A549 (cell line): Measurements from ENCODE around the gene SIX6. TPM values are rescaled to one million over a fixed set of nuclear protein-coding genes. Genes with fewer than 3 reads are reported as not detected.

ENCODE experiments used
- ATAC-seq, 2 experiments: fragments of 200-7000 bp in 1 of 2; fragments of >200 bp in 1 of 2; cut with Nextera tagmentation in 1 of 2; cut with Tn5 transposase in 1 of 2; 3 replicates each; pipeline versions ENCODE4 v1.8.0 to v1.9.1; 2018 to 2020; ENCODE audit warnings: mild to moderate bottlenecking in 1 of 2, moderate library complexity in 1 of 2
- CTCF ChIA-PET: fragments of 300-600 bp; sonication (Branson Sonifier 250); formaldehyde crosslinking; extraction: SDS; loops from one replicate; lab custom pipeline; 2021; ENCODE audit warnings: antibody characterized with exemption, inconsistent platforms; lab: Yijun Ruan, JAX
- POLR2A ChIA-PET: fragments of 350-600 bp; formaldehyde crosslinking; extraction: SDS; loops from one replicate; lab custom pipeline; 2021; ENCODE audit warnings: antibody characterized with exemption, inconsistent platforms; lab: Yijun Ruan, JAX
- DNase-seq, 2 experiments: peaks; one replicate each; pipeline versions ENCODE4 v3.0.0 to v3.0.0-alpha.2; 2011 to 2016; ENCODE audit warnings: low read depth in 1 of 2, low spot score in 1 of 2
- FAIRE-seq: peaks from 2 replicates; lab custom pipeline; 2011; peaks lifted over from hg19 to GRCh38; lab: Jason Lieb, UNC
- H3K27ac ChIP-seq, 2 experiments: fragments of >200 bp; sonication (Bioruptor Twin); formaldehyde crosslinking; 3 replicates each; pipeline ENCODE4 v1.5.1; 2016 to 2017
- H3K4me1 ChIP-seq: fragments of >200 bp; sonication (Bioruptor Twin); formaldehyde crosslinking; 3 replicates; pipeline ENCODE4 v1.6.1; 2016
- H3K4me2 ChIP-seq: fragments of >200 bp; sonication (Bioruptor Twin); formaldehyde crosslinking; 3 replicates; pipeline ENCODE4 v1.6.1; 2016
- H3K4me3 ChIP-seq: fragments of >200 bp; sonication (Bioruptor Twin); formaldehyde crosslinking; 3 replicates; pipeline ENCODE4 v1.5.1; 2016
- H3K9me3 ChIP-seq: fragments of >200 bp; sonication (Bioruptor Twin); formaldehyde crosslinking; 3 replicates; pipeline ENCODE4 v1.6.1; 2016
- CBX2 ChIP-seq: fragments of 200-600 bp; sonication (generic); IDR thresholded peaks from 2 replicates; pipeline ENCODE4 v1.6.1; 2016; ENCODE audit warnings: low read depth, mild to moderate bottlenecking, borderline replicate concordance
- CBX8 ChIP-seq: fragments of 200-600 bp; sonication (generic); IDR thresholded peaks from 2 replicates; pipeline ENCODE4 v1.6.1; 2016
- CHD4 ChIP-seq: fragments of 200-600 bp; sonication (generic); IDR thresholded peaks from 2 replicates; pipeline ENCODE4 v1.6.1; 2016; ENCODE audit warnings: antibody characterized with exemption, mild to moderate bottlenecking, borderline replicate concordance
- ELK1 ChIP-seq: fragments of 150-350 bp; IDR thresholded peaks from 2 replicates; pipeline ENCODE4 v1.6.1; 2014; ENCODE audit warnings: low read depth, mild to moderate bottlenecking, low read length
- FOSB ChIP-seq: fragments of 250-450 bp; sonication (Bioruptor Pico); IDR thresholded peaks from 2 replicates; pipeline ENCODE4 v1.5.0; 2020; ENCODE audit warnings: mild to moderate bottlenecking, moderate library complexity
- FOSL2 ChIP-seq, 2 experiments: fragments of 450-650 bp in 1 of 2; fragments of >200 bp in 1 of 2; sonication (Bioruptor Twin) in 1 of 2; formaldehyde crosslinking; IDR thresholded peaks; 2 replicates each; pipeline versions ENCODE4 v1.5.0 to v1.6.1; 2016 to 2020; ENCODE audit warnings: mild to moderate bottlenecking in 1 of 2, moderate library complexity in 1 of 2
- HES2 ChIP-seq: fragments of >200 bp; sonication (Bioruptor Twin); formaldehyde crosslinking; IDR thresholded peaks from 2 replicates; pipeline ENCODE4 v1.6.1; 2016
- HMGXB4 ChIP-seq: fragments of 250-450 bp; sonication (Bioruptor Pico); IDR thresholded peaks from 2 replicates; pipeline ENCODE4 v1.5.0; 2021; ENCODE audit warnings: mild to moderate bottlenecking, moderate library complexity, borderline replicate concordance
- HOXA7 ChIP-seq: fragments of 250-450 bp; sonication (Bioruptor Pico); IDR thresholded peaks from 2 replicates; pipeline ENCODE4 v1.5.0; 2020; ENCODE audit warnings: mild to moderate bottlenecking, moderate library complexity
- HOXB13 ChIP-seq: fragments of 250-450 bp; sonication (Bioruptor Pico); IDR thresholded peaks from 2 replicates; pipeline ENCODE4 v1.5.0; 2020; ENCODE audit warnings: low read depth, mild to moderate bottlenecking, moderate library complexity
- HOXB5 ChIP-seq: fragments of 250-450 bp; sonication (Bioruptor Pico); IDR thresholded peaks from 2 replicates; pipeline ENCODE4 v1.5.0; 2020; ENCODE audit warnings: mild to moderate bottlenecking, moderate library complexity
- KDM1A ChIP-seq: fragments of 200-600 bp; sonication (generic); IDR thresholded peaks from 2 replicates; pipeline ENCODE4 v1.6.1; 2016; ENCODE audit warnings: low read depth, mild to moderate bottlenecking
- MAX ChIP-seq: IDR thresholded peaks from 2 replicates; pipeline ENCODE4 v1.6.1; 2012
- MYC ChIP-seq: IDR thresholded peaks from 2 replicates; pipeline ENCODE4 v1.6.1; 2012; ENCODE audit warnings: mild to moderate bottlenecking, inconsistent platforms, low read length, improper control_type of control experiment, borderline replicate concordance
- PBX3 ChIP-seq: IDR thresholded peaks from 2 replicates; pipeline ENCODE4 v1.6.1; 2012
- PHF8 ChIP-seq: fragments of 200-600 bp; sonication (generic); IDR thresholded peaks from 2 replicates; pipeline ENCODE4 v1.6.1; 2016; ENCODE audit warnings: low read depth, mild to moderate bottlenecking, antibody characterized with exemption, moderate library complexity, borderline replicate concordance
- RAD21 ChIP-seq, 2 experiments: fragments of >200 bp in 1 of 2; sonication (Bioruptor Twin) in 1 of 2; formaldehyde crosslinking in 1 of 2; IDR thresholded peaks in 1 of 2; conservative IDR thresholded peaks in 1 of 2; 2 replicates in 1 of 2; 3 replicates in 1 of 2; pipeline ENCODE4 v1.6.1; 2012 to 2018; ENCODE audit warnings: inconsistent platforms in 1 of 2
- REST ChIP-seq: fragments of 200-600 bp; sonication (generic); IDR thresholded peaks from 2 replicates; pipeline ENCODE4 v1.6.1; 2016; ENCODE audit warnings: antibody characterized with exemption, mild to moderate bottlenecking, moderate library complexity
- RFX5 ChIP-seq: fragments of 450-650 bp; IDR thresholded peaks from 2 replicates; pipeline ENCODE4 v1.7.1; 2014; ENCODE audit warnings: antibody characterized with exemption, mild to moderate bottlenecking, moderate library complexity
- TFCP2L1 ChIP-seq: fragments of 250-450 bp; sonication (Bioruptor Pico); IDR thresholded peaks from 2 replicates; pipeline ENCODE4 v1.5.0; 2021; ENCODE audit warnings: mild to moderate bottlenecking
- TP53 ChIP-seq: fragments of 250-450 bp; sonication (Bioruptor Pico); IDR thresholded peaks from 2 replicates; pipeline ENCODE4 v1.5.0; 2021; ENCODE audit warnings: mild to moderate bottlenecking, moderate library complexity
- USF2 ChIP-seq: fragments of 450-650 bp; IDR thresholded peaks from 2 replicates; pipeline ENCODE4 v1.6.1; 2014; ENCODE audit warnings: antibody characterized with exemption
- ZFP36 ChIP-seq: fragments of 450-650 bp; IDR thresholded peaks from 2 replicates; pipeline ENCODE4 v1.6.1; 2014; ENCODE audit warnings: borderline replicate concordance; ENCODE audit not compliant: partially characterized antibody
- WGBS: methylation state at CpG from one replicate; pipeline ENCODE4 v1.1.6; 2017; ENCODE audit errors: missing lambda C conversion rate; 5-methylcytosine and 5-hydroxymethylcytosine counted together
- polyA plus RNA-seq, 4 experiments: library from polyadenylated mRNA; depleted of rRNA in 3 of 4; stranded (reverse); fragments of >200 nt; fragmentation: RNase III in 1 of 4; extraction: RNeasy Plus Mini Kit Qiagen cat#74134 plus additional on column Dnase treatment in 1 of 4; gene quantifications; 2 replicates in 3 of 4; 3 replicates in 1 of 4; pipeline ENCODE4 v1.2.3, GENCODE V29; 2011 to 2017

The SIX6 gene
- polyA plus RNA-seq, 2 of the 4 experiments (the other 2 are of a cell fraction), result not detected

GRCh38 chr14:60510254-60510950 lies 1.5 kb downstream of the SIX6 start (continued):
- TF ChIP-seq MYC, result no peak

GRCh38 chr14:60510951-60511599 lies 2.1 kb downstream of the SIX6 start:
- H3K27ac ChIP-seq, result no peak overlapping the region
- no peak for TF ChIP-seq ZFP36
- TF ChIP-seq PHF8, result no peak
- TF ChIP-seq TFCP2L1 (CRISPR knock-in tag), result no peak
- no peak for TF ChIP-seq HOXB5
- TF ChIP-seq FOSL2 (IDR thresholded peaks at IDR 0.05), result no peak
- TF ChIP-seq FOSL2 (CRISPR knock-in tag; IDR thresholded peaks at IDR 0.05), result no peak
- TF ChIP-seq HOXA7 (CRISPR knock-in tag), result no peak
- no peak for TF ChIP-seq MAX
- TF ChIP-seq HES2, result no peak
- TF ChIP-seq RFX5, result no peak
- TF ChIP-seq FOSB, result no peak
- TF ChIP-seq CHD4, result no peak
- TF ChIP-seq CBX2, result no peak
- no peak for TF ChIP-seq PBX3
- no peak for TF ChIP-seq RAD21 (conservative IDR thresholded peaks at IDR 0.05 in 1 of 2, IDR thresholded peaks at IDR 0.05 in 1 of 2)
- TF ChIP-seq CBX8, result no peak
- TF ChIP-seq, all 56 proteins: peak for 0
- 69% methylated on average over 38 of the region's 49 CpGs for WGBS
- DNase-seq (no peak), ATAC-seq (no peak), FAIRE-seq (no peak)
- ChIA-PET POLR2A (no interaction called here), CTCF (interaction anchor here (1.7 kb wide), 1 partner anchor 179 kb away, joined by 4 read pairs; no protein-coding TSS in a partner anchor)
- no peak overlapping the region for H3K4me2 ChIP-seq
- H3K9me3 ChIP-seq, result no peaks in the 10 kb centered on the region
- no peak overlapping the region for H3K4me3 ChIP-seq
- no peaks in the 10 kb centered on the region for H3K4me1 ChIP-seq

- DNase-seq (no peak), FAIRE-seq (no peak), ATAC-seq (no peak)
- 25% methylated on average over 2 of the region's 2 CpGs for WGBS
- Histone ChIP-seq H3K27ac (no peak overlapping the region), H3K4me1 (no peaks in the 10 kb centered on the region), H3K9me3 (no peaks in the 10 kb centered on the region), H3K4me2 (no peak overlapping the region), H3K4me3 (no peak overlapping the region)
- CTCF ChIA-PET, result interaction anchor here (1.5 to 1.7 kb wide), 2 partner anchors 180 to 184 kb away, joined by 3 to 4 read pairs; no protein-coding TSS in a partner anchor
- POLR2A ChIA-PET, result no interaction called here
- TF ChIP-seq USF2 (no peak), HES2 (no peak), REST (no peak), TP53 (no peak), CBX8 (no peak), HMGXB4 (CRISPR knock-in tag) (no peak), KDM1A (no peak), ELK1 (no peak), HOXB13 (no peak), MYC (no peak)
Observed at GRCh38 chr14:60512126-60512525, 3.2 kb downstream of the SIX6 start.
